Measurements from ENCODE around the gene CPED1.

CPED1 gene

DNA sequence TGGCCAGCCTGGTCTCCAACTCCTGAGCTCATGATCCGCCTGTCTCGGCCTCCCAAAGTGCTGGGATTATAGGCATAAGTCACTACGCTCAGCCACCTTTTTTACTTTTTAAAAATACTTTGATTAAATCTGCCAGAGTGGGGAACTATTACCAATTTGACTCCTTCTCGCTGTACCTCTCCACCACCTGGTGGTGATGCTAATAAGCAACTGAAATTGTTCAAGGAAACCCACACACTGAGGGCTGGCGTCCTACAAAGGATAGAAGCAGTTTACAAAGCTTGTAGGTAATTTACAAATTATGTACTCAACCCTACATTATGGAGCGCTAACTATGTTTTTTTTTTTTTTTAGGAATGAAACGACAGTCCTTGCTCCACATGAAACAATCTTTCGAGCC lies 111.1 kb downstream of the CPED1 start:
- Histone ChIP-seq H3K27ac (ENCODE audit: low read depth, low read length) (no peak overlapping the region), H3K79me2 (ENCODE audit: control insufficient read depth, insufficient read depth, low read length, unreplicated experiment) (no peaks in the 10 kb centered on the region), H3K4me1 (ENCODE audit: control insufficient read depth, insufficient read depth, low read length, unreplicated experiment) (no peaks in the 10 kb centered on the region), H3K27me3 (ENCODE audit: insufficient read depth, low read length) (no peaks in the 10 kb centered on the region), H3K36me3 (ENCODE audit: insufficient read depth, low read length) (peaks cover 3% of the 10 kb centered on the region; the same call in 1 of the 2 replicates), H3K4me3 (ENCODE audit: low read depth, low read length) (no peak overlapping the region), H2AFZ (ENCODE audit: low read length, unreplicated experiment) (no peak overlapping the region)

DNA sequence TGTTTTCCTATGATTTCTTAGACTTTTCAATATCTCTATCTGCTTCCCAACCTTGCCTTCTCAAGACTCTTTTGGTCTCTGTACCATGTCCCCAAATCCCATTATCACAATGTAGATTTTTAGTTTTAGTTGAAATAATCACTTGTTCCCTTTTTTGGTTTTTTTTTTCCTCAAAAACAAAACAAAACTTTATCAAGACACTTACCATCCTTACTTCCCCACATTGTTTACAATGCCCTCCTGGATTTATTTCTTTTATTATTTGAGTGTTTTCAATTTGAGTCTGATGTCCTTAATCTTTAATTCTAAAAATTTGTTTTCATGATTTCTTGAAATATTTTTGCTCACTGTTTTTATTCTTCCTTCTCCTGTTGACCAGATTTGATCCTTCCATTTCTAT lies 112.6 kb downstream of the CPED1 start:
- Histone ChIP-seq H3K36me3 (ENCODE audit: insufficient read depth, low read length) (peaks cover 3% of the 10 kb centered on the region; the same call in 1 of the 2 replicates), H3K27me3 (ENCODE audit: insufficient read depth, low read length) (no peaks in the 10 kb centered on the region), H3K4me3 (ENCODE audit: low read depth, low read length) (no peak overlapping the region), H2AFZ (ENCODE audit: low read length, unreplicated experiment) (no peak overlapping the region), H3K4me1 (ENCODE audit: control insufficient read depth, insufficient read depth, low read length, unreplicated experiment) (no peaks in the 10 kb centered on the region), H3K79me2 (ENCODE audit: control insufficient read depth, insufficient read depth, low read length, unreplicated experiment) (no peaks in the 10 kb centered on the region), H3K27ac (ENCODE audit: low read depth, low read length) (no peak overlapping the region)

DNA sequence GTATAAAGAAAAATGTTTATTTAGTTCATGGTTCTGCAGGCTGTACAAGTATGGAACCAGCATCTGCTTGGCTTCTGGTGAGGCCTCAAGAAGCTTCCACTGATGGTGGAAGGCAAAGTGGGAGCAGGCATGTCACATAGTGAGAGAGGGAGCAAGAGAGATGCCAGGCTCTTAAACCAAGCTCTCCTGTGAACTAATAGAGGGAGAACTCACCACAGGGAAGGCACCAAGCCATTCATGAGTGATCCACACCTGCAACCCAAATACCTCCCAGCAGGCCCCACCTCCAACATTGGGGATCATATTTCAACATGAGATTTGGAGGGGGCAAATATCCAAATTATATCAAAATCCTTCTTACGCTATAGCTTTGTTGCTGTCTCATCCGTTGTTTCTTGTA lies 113.1 kb downstream of the CPED1 start:
- Histone ChIP-seq H3K27me3 (ENCODE audit: insufficient read depth, low read length) (no peaks in the 10 kb centered on the region), H2AFZ (ENCODE audit: low read length, unreplicated experiment) (no peak overlapping the region), H3K79me2 (ENCODE audit: control insufficient read depth, insufficient read depth, low read length, unreplicated experiment) (no peaks in the 10 kb centered on the region), H3K4me3 (ENCODE audit: low read depth, low read length) (no peak overlapping the region), H3K4me1 (ENCODE audit: control insufficient read depth, insufficient read depth, low read length, unreplicated experiment) (no peaks in the 10 kb centered on the region), H3K36me3 (ENCODE audit: insufficient read depth, low read length) (peaks cover 3% of the 10 kb centered on the region; the same call in 1 of the 2 replicates), H3K27ac (ENCODE audit: low read depth, low read length) (no peak overlapping the region)

DNA sequence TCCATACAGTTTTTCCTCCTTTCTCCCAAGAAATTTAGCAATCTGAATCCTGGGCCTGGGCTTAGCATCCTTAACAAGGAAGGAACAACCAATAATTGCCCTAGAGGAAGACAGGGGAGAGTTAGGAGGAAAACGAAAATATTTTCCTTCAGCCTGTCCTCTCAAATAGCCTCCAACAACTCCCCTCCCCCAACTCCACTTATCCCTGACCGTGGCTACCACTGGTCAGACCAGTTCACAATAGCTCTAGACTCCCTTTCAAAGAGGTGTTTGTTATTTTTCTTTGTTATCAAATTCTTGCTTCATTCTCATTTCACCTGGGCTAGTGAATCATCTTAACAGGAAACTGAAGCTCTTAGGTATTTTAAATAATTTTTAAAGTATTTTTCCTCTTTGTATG lies 114.1 kb downstream of the CPED1 start:
- no peak overlapping the region for H3K27ac ChIP-seq (ENCODE audit: low read depth, low read length)
- no peaks in the 10 kb centered on the region for H3K79me2 ChIP-seq (ENCODE audit: control insufficient read depth, insufficient read depth, low read length, unreplicated experiment)
- H3K36me3 ChIP-seq (ENCODE audit: insufficient read depth, low read length) = peaks cover 3% of the 10 kb centered on the region; the same call in 1 of the 2 replicates
- H3K4me3 ChIP-seq (ENCODE audit: low read depth, low read length) = no peak overlapping the region
- no peaks in the 10 kb centered on the region for H3K4me1 ChIP-seq (ENCODE audit: control insufficient read depth, insufficient read depth, low read length, unreplicated experiment)
- H3K27me3 ChIP-seq (ENCODE audit: insufficient read depth, low read length) = no peaks in the 10 kb centered on the region
- no peak overlapping the region for H2AFZ ChIP-seq (ENCODE audit: low read length, unreplicated experiment)

DNA sequence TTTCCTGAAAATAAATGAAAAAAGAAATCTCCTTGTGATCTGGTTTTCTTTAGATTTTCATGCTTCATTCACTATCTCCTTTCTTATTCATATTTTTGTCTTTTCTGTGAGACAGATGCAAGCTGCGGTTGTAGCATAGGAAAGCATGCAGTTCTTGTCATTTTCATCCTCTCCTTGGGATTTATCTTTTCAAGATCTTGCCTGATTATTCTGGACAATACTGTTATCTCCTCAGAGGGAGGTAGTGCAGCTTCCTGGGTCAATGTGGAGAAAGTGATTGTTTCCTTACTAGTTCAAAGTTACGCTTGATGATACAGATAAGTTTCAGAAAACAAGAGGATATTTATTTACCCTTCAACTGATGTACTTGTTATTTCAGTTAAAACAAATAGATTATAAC lies 114.6 kb downstream of the CPED1 start:
- Histone ChIP-seq H3K27ac (ENCODE audit: low read depth, low read length) (no peak overlapping the region), H3K36me3 (ENCODE audit: insufficient read depth, low read length) (peaks cover 3% of the 10 kb centered on the region; the same call in 1 of the 2 replicates), H3K4me1 (ENCODE audit: control insufficient read depth, insufficient read depth, low read length, unreplicated experiment) (no peaks in the 10 kb centered on the region), H3K27me3 (ENCODE audit: insufficient read depth, low read length) (no peaks in the 10 kb centered on the region), H3K79me2 (ENCODE audit: control insufficient read depth, insufficient read depth, low read length, unreplicated experiment) (no peaks in the 10 kb centered on the region), H3K4me3 (ENCODE audit: low read depth, low read length) (no peak overlapping the region), H2AFZ (ENCODE audit: low read length, unreplicated experiment) (no peak overlapping the region)

DNA sequence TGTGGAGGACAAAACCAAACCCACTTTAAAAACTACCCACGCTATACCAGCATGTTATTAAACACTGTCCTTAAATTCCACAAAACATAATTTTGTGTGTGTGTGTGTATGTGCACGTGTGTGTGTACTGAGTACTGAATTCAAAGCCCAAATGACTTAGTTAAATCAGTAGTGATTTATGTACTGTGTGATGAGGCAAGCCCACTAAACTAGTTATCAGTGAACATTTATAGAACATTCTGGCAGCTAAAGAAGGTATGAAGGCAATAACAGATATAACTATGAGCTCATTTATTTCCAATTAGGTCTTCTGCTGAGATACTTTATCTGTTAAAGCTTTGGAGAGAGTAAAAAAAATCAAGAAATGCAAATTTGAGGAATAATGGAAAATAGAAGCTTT lies 115.1 kb downstream of the CPED1 start:
- H3K4me1 ChIP-seq (ENCODE audit: control insufficient read depth, insufficient read depth, low read length, unreplicated experiment) = no peaks in the 10 kb centered on the region
- H3K36me3 ChIP-seq (ENCODE audit: insufficient read depth, low read length) = peaks cover 3% of the 10 kb centered on the region; the same call in 1 of the 2 replicates
- no peak overlapping the region for H3K4me3 ChIP-seq (ENCODE audit: low read depth, low read length)
- H2AFZ ChIP-seq (ENCODE audit: low read length, unreplicated experiment) = no peak overlapping the region
- no peaks in the 10 kb centered on the region for H3K79me2 ChIP-seq (ENCODE audit: control insufficient read depth, insufficient read depth, low read length, unreplicated experiment)
- H3K27me3 ChIP-seq (ENCODE audit: insufficient read depth, low read length) = no peaks in the 10 kb centered on the region
- H3K27ac ChIP-seq (ENCODE audit: low read depth, low read length) = no peak overlapping the region

DNA sequence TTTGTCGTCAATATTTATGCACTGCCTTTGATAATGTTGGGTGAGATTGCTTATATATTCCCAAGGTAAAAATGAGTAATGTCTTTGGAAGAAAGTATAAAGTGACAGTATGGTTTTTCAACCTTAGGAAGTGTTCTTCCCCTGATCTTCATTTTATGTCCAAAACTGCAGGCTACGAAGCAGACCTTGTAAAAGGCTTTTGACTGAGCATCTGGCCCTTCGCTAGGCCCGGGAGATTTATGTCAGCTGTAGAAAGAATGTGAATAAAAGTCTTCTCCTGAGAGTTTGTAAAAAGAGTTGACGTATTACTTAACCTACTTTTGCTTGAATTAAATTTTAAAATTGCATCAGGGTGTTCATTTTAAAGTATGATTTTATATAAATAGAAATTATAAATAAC lies 116.8 kb downstream of the CPED1 start:
- Histone ChIP-seq H3K27ac (ENCODE audit: low read depth, low read length) (no peak overlapping the region), H2AFZ (ENCODE audit: low read length, unreplicated experiment) (no peak overlapping the region), H3K36me3 (ENCODE audit: insufficient read depth, low read length) (peaks cover 3% of the 10 kb centered on the region; the same call in 1 of the 2 replicates)

DNA sequence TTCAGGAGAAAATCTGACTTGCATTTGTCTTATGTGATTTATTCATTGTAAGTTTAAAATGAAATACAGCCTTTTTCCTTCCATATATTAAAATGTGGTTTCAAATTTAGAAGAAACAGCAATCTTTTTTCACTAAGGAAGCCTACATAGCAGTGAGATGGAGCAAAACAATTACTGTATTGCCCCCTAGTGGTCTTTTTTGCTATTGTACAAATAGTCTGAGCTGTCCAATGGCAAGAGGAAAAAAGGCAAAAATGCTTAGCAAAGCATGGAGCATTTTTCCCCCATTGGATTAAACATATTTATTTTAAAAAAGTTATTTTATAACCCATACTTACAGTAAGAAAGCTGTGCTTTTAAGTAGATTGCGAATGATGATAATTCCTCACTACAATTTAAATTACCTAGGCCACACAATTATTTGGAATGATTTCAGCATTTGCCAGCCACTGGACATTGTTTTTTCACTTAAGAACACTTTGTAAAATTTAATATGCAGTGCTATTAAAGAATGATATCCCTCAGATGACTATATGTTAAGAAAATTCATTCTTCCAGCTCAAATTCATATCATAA lies 119.5 kb downstream of the CPED1 start:
- Histone ChIP-seq H3K4me1 (ENCODE audit: control insufficient read depth, insufficient read depth, low read length, unreplicated experiment) (peaks cover 5% of the 10 kb centered on the region), H3K79me2 (ENCODE audit: control insufficient read depth, insufficient read depth, low read length, unreplicated experiment) (no peaks in the 10 kb centered on the region), H3K27ac (ENCODE audit: low read depth, low read length) (no peak overlapping the region), H3K36me3 (ENCODE audit: insufficient read depth, low read length) (no peaks in the 10 kb centered on the region), H3K4me3 (ENCODE audit: low read depth, low read length) (no peak overlapping the region), H2AFZ (ENCODE audit: low read length, unreplicated experiment) (no peak overlapping the region), H3K27me3 (ENCODE audit: insufficient read depth, low read length) (no peaks in the 10 kb centered on the region)

More for the DNA sequence above, 116.8 kb downstream of the CPED1 start:
- Histone ChIP-seq H3K4me3 (ENCODE audit: low read depth, low read length) (no peak overlapping the region), H3K27me3 (ENCODE audit: insufficient read depth, low read length) (no peaks in the 10 kb centered on the region), H3K4me1 (ENCODE audit: control insufficient read depth, insufficient read depth, low read length, unreplicated experiment) (no peaks in the 10 kb centered on the region), H3K79me2 (ENCODE audit: control insufficient read depth, insufficient read depth, low read length, unreplicated experiment) (no peaks in the 10 kb centered on the region)

DNA sequence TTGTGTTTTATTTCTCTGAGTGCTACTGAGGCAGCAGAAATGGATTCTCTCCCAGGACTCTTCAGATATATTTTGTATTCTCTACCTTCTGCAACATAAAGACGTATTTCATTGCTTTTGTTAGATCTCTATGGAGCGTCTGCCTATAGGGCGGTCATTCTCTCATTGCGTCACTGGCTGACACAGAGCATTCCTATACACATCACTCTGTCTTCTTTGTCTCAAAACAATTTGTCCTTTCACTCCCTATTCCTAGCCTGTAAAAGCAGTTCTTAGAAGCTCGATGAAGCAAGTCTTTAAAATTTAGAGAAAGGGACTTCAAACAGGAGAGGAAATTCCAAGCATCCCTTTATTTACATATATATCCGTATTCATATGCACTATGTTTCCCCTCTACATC lies 120.6 kb downstream of the CPED1 start:
- Histone ChIP-seq H2AFZ (ENCODE audit: low read length, unreplicated experiment) (no peak overlapping the region), H3K36me3 (ENCODE audit: insufficient read depth, low read length) (no peaks in the 10 kb centered on the region), H3K4me3 (ENCODE audit: low read depth, low read length) (no peak overlapping the region)

DNA sequence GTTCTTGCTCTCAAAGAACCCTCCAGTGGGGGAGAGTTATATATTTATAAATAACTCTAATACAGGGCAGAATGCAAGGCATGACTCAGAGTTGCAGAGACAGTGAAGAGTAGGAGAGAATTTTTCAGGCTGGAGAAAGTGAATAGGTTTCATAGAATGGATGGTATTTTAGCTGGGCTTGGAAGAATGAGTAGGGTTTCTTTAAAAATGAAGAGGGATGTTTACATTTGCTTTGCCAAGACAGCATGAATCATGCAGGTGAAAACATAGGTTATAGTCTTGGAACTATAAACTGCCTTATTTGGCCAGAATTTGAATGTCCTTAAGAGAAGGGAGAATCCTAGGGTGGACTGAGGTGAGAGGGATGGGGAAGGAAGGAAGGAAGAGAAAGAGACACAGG lies 124.8 kb downstream of the CPED1 start:
- H3K4me3 ChIP-seq (ENCODE audit: low read depth, low read length) = no peak overlapping the region
- H2AFZ ChIP-seq (ENCODE audit: low read length, unreplicated experiment) = no peak overlapping the region
- peaks cover 12% of the 10 kb centered on the region for H3K4me1 ChIP-seq (ENCODE audit: control insufficient read depth, insufficient read depth, low read length, unreplicated experiment)
- H3K36me3 ChIP-seq (ENCODE audit: insufficient read depth, low read length) = no peaks in the 10 kb centered on the region
- H3K27me3 ChIP-seq (ENCODE audit: insufficient read depth, low read length) = no peaks in the 10 kb centered on the region
- no peak overlapping the region for H3K27ac ChIP-seq (ENCODE audit: low read depth, low read length)
- H3K79me2 ChIP-seq (ENCODE audit: control insufficient read depth, insufficient read depth, low read length, unreplicated experiment) = no peaks in the 10 kb centered on the region

More for the DNA sequence above, 120.6 kb downstream of the CPED1 start:
- no peaks in the 10 kb centered on the region for H3K79me2 ChIP-seq (ENCODE audit: control insufficient read depth, insufficient read depth, low read length, unreplicated experiment)
- no peaks in the 10 kb centered on the region for H3K27me3 ChIP-seq (ENCODE audit: insufficient read depth, low read length)
- peaks cover 6% of the 10 kb centered on the region for H3K4me1 ChIP-seq (ENCODE audit: control insufficient read depth, insufficient read depth, low read length, unreplicated experiment)
- H3K27ac ChIP-seq (ENCODE audit: low read depth, low read length) = no peak overlapping the region

DNA sequence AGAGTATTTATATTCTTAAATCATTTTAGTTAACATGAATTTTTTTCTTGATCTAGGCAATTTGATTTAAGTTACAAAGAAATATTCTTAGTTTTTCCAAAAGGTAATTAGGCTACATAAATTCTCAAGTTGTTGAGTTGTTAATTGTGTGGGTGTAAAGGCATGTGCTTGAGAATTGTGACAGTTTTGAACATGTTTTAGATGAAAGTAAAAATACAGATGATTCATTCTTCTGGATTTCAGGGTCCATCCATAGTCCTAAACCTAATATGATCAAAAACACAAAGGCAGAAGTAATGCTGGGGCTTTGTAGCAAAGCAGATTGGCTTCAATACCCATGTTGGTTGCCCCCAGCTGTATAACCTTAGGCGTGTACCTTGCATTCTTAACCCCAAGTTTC lies 127.9 kb downstream of the CPED1 start:
- Histone ChIP-seq H2AFZ (ENCODE audit: low read length, unreplicated experiment) (no peak overlapping the region), H3K4me3 (ENCODE audit: low read depth, low read length) (no peak overlapping the region), H3K27me3 (ENCODE audit: insufficient read depth, low read length) (no peaks in the 10 kb centered on the region), H3K27ac (ENCODE audit: low read depth, low read length) (no peak overlapping the region), H3K36me3 (ENCODE audit: insufficient read depth, low read length) (no peaks in the 10 kb centered on the region), H3K79me2 (ENCODE audit: control insufficient read depth, insufficient read depth, low read length, unreplicated experiment) (no peaks in the 10 kb centered on the region), H3K4me1 (ENCODE audit: control insufficient read depth, insufficient read depth, low read length, unreplicated experiment) (peaks cover 12% of the 10 kb centered on the region)

All from ACC112 (cell line).